CD14-positive monocyte (primary cell): ENCODE data around the gene YJU2. TPM values are rescaled to one million over a fixed set of nuclear protein-coding genes. Genes with fewer than 3 reads are reported as not detected.

Experiments used
- DNase-seq, 3 donors: peaks; one replicate each; pipeline ENCODE4 v3.0.0-alpha.2; 2011 to 2022
- H2AFZ ChIP-seq: 2 replicates; pipeline ENCODE4 v1.6.0; 2012; ENCODE audit warnings: mild to moderate bottlenecking, low read depth, low read length, inconsistent platforms; ENCODE audit not compliant: insufficient read depth, poor library complexity, severe bottlenecking
- H3K27ac ChIP-seq, 2 donors: 1 replicate in 1 of 2; 2 replicates in 1 of 2; pipeline ENCODE4 v1.5.1; 2012 to 2013; ENCODE audit warnings: low read length in 2 of 2, control low read depth in 1 of 2, inconsistent platforms in 1 of 2, low read depth in 1 of 2, mild to moderate bottlenecking in 1 of 2
- H3K27me3 ChIP-seq, 2 donors: one replicate each; pipeline versions ENCODE4 v1.6.0 to v1.6.1; 2011 to 2013; ENCODE audit warnings: low read length in 2 of 2; ENCODE audit not compliant: control insufficient read depth in 2 of 2, insufficient read depth in 2 of 2
- H3K36me3 ChIP-seq, 2 donors: replicated peaks in 1 of 2; 1 replicate in 1 of 2; 2 replicates in 1 of 2; pipeline versions ENCODE4 v1.5.1 to v1.6.1; 2012 to 2013; ENCODE audit warnings: low read length in 2 of 2, control low read depth in 1 of 2, inconsistent platforms in 1 of 2, mild to moderate bottlenecking in 1 of 2; ENCODE audit not compliant: insufficient read depth in 2 of 2, control insufficient read depth in 1 of 2
- H3K4me1 ChIP-seq, 2 donors: 1 replicate in 1 of 2; 2 replicates in 1 of 2; pipeline versions ENCODE4 v1.5.1 to v1.6.1; 2012 to 2013; ENCODE audit warnings: low read length in 2 of 2, control low read depth in 1 of 2, inconsistent platforms in 1 of 2, mild to moderate bottlenecking in 1 of 2, moderate library complexity in 1 of 2; ENCODE audit not compliant: insufficient read depth in 2 of 2, control insufficient read depth in 1 of 2
- H3K4me2 ChIP-seq: replicated peaks from 2 replicates; pipeline ENCODE3; 2012; ENCODE audit warnings: low read length, moderate library complexity, mild to moderate bottlenecking; ENCODE audit not compliant: poor library complexity, severe bottlenecking; ENCODE audit errors: extremely low read depth
- H3K4me3 ChIP-seq, 3 experiments: fragments of 200-600 bp in 1 of 3; sonication (generic) in 1 of 3; replicated peaks in 1 of 3; 1 replicate in 2 of 3; 2 replicates in 1 of 3; pipeline ENCODE4 v1.5.1; 2011 to 2013; ENCODE audit warnings: low read length in 3 of 3, mild to moderate bottlenecking in 3 of 3, control low read depth in 2 of 3, low read depth in 2 of 3, inconsistent platforms in 1 of 3, moderate library complexity in 1 of 3
- H3K79me2 ChIP-seq: 2 replicates; pipeline ENCODE4 v1.6.0; 2012; ENCODE audit warnings: mild to moderate bottlenecking, control low read depth, inconsistent platforms, low read length, moderate library complexity; ENCODE audit not compliant: insufficient read depth
- H3K9ac ChIP-seq: 2 replicates; pipeline ENCODE4 v1.6.0; 2017; ENCODE audit warnings: low read length, mild to moderate bottlenecking; ENCODE audit not compliant: insufficient read depth, poor library complexity, severe bottlenecking
- H3K9me3 ChIP-seq, 2 donors: replicated peaks in 1 of 2; 1 replicate in 1 of 2; 2 replicates in 1 of 2; pipeline versions ENCODE4 v1.5.1 to v1.6.1; 2012 to 2013; ENCODE audit warnings: low read length in 2 of 2, control low read depth in 1 of 2; ENCODE audit not compliant: control insufficient read depth in 1 of 2, insufficient read depth in 1 of 2
- H4K20me1 ChIP-seq: 2 replicates; pipeline ENCODE4 v1.6.0; 2012; ENCODE audit warnings: mild to moderate bottlenecking, low read length, control low read depth, moderate library complexity; ENCODE audit not compliant: insufficient read depth
- H3K27ac Mint-ChIP-seq, 7 donors: one replicate each; pipeline ENCODE4 v1.8.0; 2020; ENCODE audit warnings: mild to moderate bottlenecking in 7 of 7, mixed read lengths in 7 of 7, moderate library complexity in 6 of 7, inconsistent platforms in 2 of 7
- H3K27me3 Mint-ChIP-seq, 3 donors: one replicate each; pipeline ENCODE4 v1.8.0; 2021 to 2022; ENCODE audit warnings: low read depth in 3 of 3, mild to moderate bottlenecking in 3 of 3, mixed read lengths in 3 of 3, moderate library complexity in 3 of 3, inconsistent platforms in 1 of 3
- H3K36me3 Mint-ChIP-seq, 2 donors: one replicate each; pipeline ENCODE4 v1.8.0; 2020; ENCODE audit warnings: mixed read lengths in 2 of 2, inconsistent platforms in 1 of 2, mild to moderate bottlenecking in 1 of 2
- H3K4me1 Mint-ChIP-seq: one replicate; pipeline ENCODE4 v1.8.0; 2020; ENCODE audit warnings: mild to moderate bottlenecking, mixed read lengths
- H3K4me3 Mint-ChIP-seq, 2 donors: one replicate each; pipeline ENCODE4 v1.8.0; 2020; ENCODE audit warnings: mild to moderate bottlenecking in 2 of 2, mixed read lengths in 2 of 2, moderate library complexity in 1 of 2
- H3K9me3 Mint-ChIP-seq, 7 donors: one replicate each; pipeline ENCODE4 v1.8.0; 2020 to 2022; ENCODE audit warnings: mixed read lengths in 7 of 7, mild to moderate bottlenecking in 6 of 7, moderate library complexity in 6 of 7, inconsistent platforms in 2 of 7
- CTCF ChIP-seq: fragments of 200-600 bp; IDR thresholded peaks from one replicate; pipeline ENCODE4 v1.8.0; 2022; ENCODE audit warnings: antibody characterized with exemption, mild to moderate bottlenecking
- WGBS: methylation state at CpG from one replicate; pipeline ENCODE4 v1.1.5; 2013; ENCODE audit warnings: missing lambda C conversion rate; ENCODE audit not compliant: insufficient coverage; 5-methylcytosine and 5-hydroxymethylcytosine counted together
- intact Hi-C, 2 donors: fragments of 100-400 bp; cut with micrococcal nuclease; formaldehyde crosslinking; loops; one replicate each; pipeline versions ENCODE4 v1.15.0 to v1.15.1; 2023
- polyA plus RNA-seq, 3 donors: library from polyadenylated mRNA; depleted of rRNA in 1 of 3; unstranded in 2 of 3; stranded (reverse) in 1 of 3; fragments of 300-500 nt in 2 of 3; fragments of >200 nt in 1 of 3; fragmentation: Illumina TruSeq in 2 of 3; gene quantifications; 1 replicate in 2 of 3; 2 replicates in 1 of 3; pipeline ENCODE4 v1.2.3, GENCODE V29; 2012 to 2021

Gene YJU2
- polyA plus RNA-seq, 3 donors = 8.6 to 19.3 (median 13.4) TPM

- peaks cover 8 to 9% (median 9%) of the 10 kb centered on the region in 3 donors for H3K27me3 Mint-ChIP-seq
- no peak for TF ChIP-seq CTCF
- no peak overlapping the region for H3K4me3 ChIP-seq
- no peak overlapping the region for H3K9ac ChIP-seq
- H3K4me1 ChIP-seq = peaks cover 0 to 4% of the 10 kb centered on the region in 2 donors
- WGBS = 94% methylated on average over 16 of the region's 16 CpGs
- H3K27ac ChIP-seq = no peak overlapping the region
- H3K9me3 Mint-ChIP-seq = peaks cover 0 to 2% (median 0%) of the 10 kb centered on the region in 7 donors
- no peak overlapping the region for H2AFZ ChIP-seq
- no peak overlapping the region for H3K4me2 ChIP-seq
- H3K27me3 ChIP-seq = no peaks in the 10 kb centered on the region
- H3K27ac Mint-ChIP-seq = no peak overlapping the region
- peaks cover 0 to 2% of the 10 kb centered on the region in 2 donors for H3K9me3 ChIP-seq
- no peaks in the 10 kb centered on the region for H3K36me3 Mint-ChIP-seq
- H3K79me2 ChIP-seq = no peaks in the 10 kb centered on the region
- DNase-seq = no peak
- H4K20me1 ChIP-seq = no peaks in the 10 kb centered on the region
- no peaks in the 10 kb centered on the region for H3K36me3 ChIP-seq
- H3K4me3 Mint-ChIP-seq = no peak overlapping the region
- intact Hi-C loops = no loop called here
- H3K4me1 Mint-ChIP-seq = peaks cover 12% of the 10 kb centered on the region
Observed at GRCh38 chr19:4305659-4306058, 58.8 kb downstream of the YJU2 start.

- intact Hi-C loops = no loop called here
- Histone ChIP-seq H3K27ac (no peak overlapping the region), H3K9ac (no peak overlapping the region), H3K79me2 (no peaks in the 10 kb centered on the region), H3K4me2 (no peak overlapping the region), H4K20me1 (no peaks in the 10 kb centered on the region), H3K27me3 (no peaks in the 10 kb centered on the region), H3K4me1 (peaks cover 5 to 12% of the 10 kb centered on the region in 2 donors), H2AFZ (no peak overlapping the region), H3K9me3 (peaks cover 0 to 15% of the 10 kb centered on the region in 2 donors), H3K4me3 (no peak overlapping the region), H3K36me3 (no peaks in the 10 kb centered on the region)
- Mint-ChIP-seq H3K4me1 (peaks cover 12% of the 10 kb centered on the region), H3K9me3 (peaks cover 0 to 11% (median 8%) of the 10 kb centered on the region in 7 donors), H3K27me3 (peaks cover 5 to 10% (median 7%) of the 10 kb centered on the region in 3 donors), H3K27ac (no peak overlapping the region), H3K36me3 (no peaks in the 10 kb centered on the region), H3K4me3 (no peak overlapping the region)
- WGBS = 93% methylated on average over 19 of the region's 22 CpGs
- TF ChIP-seq CTCF = no peak
- DNase-seq = no peak
Observed at GRCh38 chr19:4310247-4311121, 63.6 kb downstream of the YJU2 start.
